K562 (cell line): ENCODE measurements around the gene ABLIM2.

Source experiments
- CBX3 ChIP-seq, 2 experiments: IDR thresholded peaks; 1 replicate in 1 of 2; 2 replicates in 1 of 2; pipeline ENCODE4 v1.6.1; 2012; ENCODE audit warnings: inconsistent platforms in 2 of 2, low read length in 2 of 2, borderline replicate concordance in 1 of 2, control low read depth in 1 of 2
- CTCF ChIP-seq, 3 experiments: IDR thresholded peaks in 2 of 3; conservative IDR thresholded peaks in 1 of 3; 2 replicates each; pipeline ENCODE4 v1.5.1; 2011 to 2012; ENCODE audit warnings: low read length in 3 of 3, mild to moderate bottlenecking in 3 of 3, control low read depth in 2 of 3, improper control_type of control experiment in 1 of 3, inconsistent platforms in 1 of 3, low read depth in 1 of 3, mixed read lengths in 1 of 3, moderate library complexity in 1 of 3; ENCODE audit not compliant: insufficient read depth in 2 of 3
- HNRNPH1 ChIP-seq: fragments of 200-400 bp; formaldehyde crosslinking; optimal IDR thresholded peaks from 2 replicates; pipeline ENCODE3; 2017; ENCODE audit warnings: low read depth, mild to moderate bottlenecking, low read length, moderate library complexity
- MAFK ChIP-seq: IDR thresholded peaks from 2 replicates; pipeline ENCODE4 v1.6.1; 2011; ENCODE audit warnings: low read length, improper control_type of control experiment
- RBM34 ChIP-seq: fragments of 200-400 bp; formaldehyde crosslinking; IDR thresholded peaks from 2 replicates; pipeline ENCODE4 v1.6.1; 2018; ENCODE audit warnings: low read length, borderline replicate concordance; ENCODE audit not compliant: insufficient read depth
- SP1 ChIP-seq: sonication (generic); formaldehyde crosslinking; IDR thresholded peaks from 2 replicates; pipeline ENCODE4 v1.8.1; 2022; ENCODE audit warnings: mild to moderate bottlenecking, missing genetic modification reagents
- TEAD4 ChIP-seq, 2 experiments: sonication (generic) in 1 of 2; formaldehyde crosslinking in 1 of 2; IDR thresholded peaks; 2 replicates each; pipeline versions ENCODE4 v1.6.1 to v1.8.0; 2012 to 2022; ENCODE audit warnings: borderline replicate concordance in 1 of 2, inconsistent platforms in 1 of 2, low read length in 1 of 2, mild to moderate bottlenecking in 1 of 2, missing genetic modification reagents in 1 of 2
- ZNF384 ChIP-seq: IDR thresholded peaks from 2 replicates; pipeline ENCODE4 v1.6.1; 2012; ENCODE audit warnings: low read depth, low read length, improper control_type of control experiment

GRCh38 chr4:8152090-8152864 is 6.3 kb downstream of the ABLIM2 start:
- TF ChIP-seq MAFK, result no peak
- no peak for TF ChIP-seq CTCF (IDR thresholded peaks at IDR 0.05 in 2 of 3, conservative IDR thresholded peaks at IDR 0.05 in 1 of 3; ENCODE audit: insufficient read depth in 2 of 3, low read depth in 1 of 3, low read length in 3 of 3)
- no peak for TF ChIP-seq TEAD4 (IDR thresholded peaks at IDR 0.05; ENCODE audit: low read length)
- TF ChIP-seq TEAD4 (CRISPR knock-in tag; IDR thresholded peaks at IDR 0.05; ENCODE audit: borderline replicate concordance), result no peak
- TF ChIP-seq ZNF384, result no peak
- TF ChIP-seq RBM34, result no peak
- no peak for TF ChIP-seq HNRNPH1
- no peak for TF ChIP-seq SP1 (CRISPR knock-in tag)
- TF ChIP-seq CBX3 (IDR thresholded peaks at IDR 0.05; ENCODE audit: borderline replicate concordance in 1 of 2, low read length in 2 of 2), result no peak
